Fibroblast of lung (primary cell): Measurements from ENCODE around the gene PCDHGB4.

Source experiments
- EZH2 ChIP-seq: IDR thresholded peaks from 2 replicates; pipeline ENCODE4 v1.5.1; 2012; ENCODE audit warnings: low read length, control low read depth, mild to moderate bottlenecking; ENCODE audit errors: missing control alignments
- TF ChIP-seq, protein P1 (sequence below), 2 donors: IDR thresholded peaks in 1 of 2; conservative IDR thresholded peaks in 1 of 2; 1 replicate in 1 of 2; 2 replicates in 1 of 2; pipeline ENCODE4 v1.5.1; 2011 to 2012; ENCODE audit warnings: low read length in 2 of 2, control low read depth in 1 of 2, inconsistent platforms in 1 of 2, low read depth in 1 of 2, mild to moderate bottlenecking in 1 of 2

DNA sequence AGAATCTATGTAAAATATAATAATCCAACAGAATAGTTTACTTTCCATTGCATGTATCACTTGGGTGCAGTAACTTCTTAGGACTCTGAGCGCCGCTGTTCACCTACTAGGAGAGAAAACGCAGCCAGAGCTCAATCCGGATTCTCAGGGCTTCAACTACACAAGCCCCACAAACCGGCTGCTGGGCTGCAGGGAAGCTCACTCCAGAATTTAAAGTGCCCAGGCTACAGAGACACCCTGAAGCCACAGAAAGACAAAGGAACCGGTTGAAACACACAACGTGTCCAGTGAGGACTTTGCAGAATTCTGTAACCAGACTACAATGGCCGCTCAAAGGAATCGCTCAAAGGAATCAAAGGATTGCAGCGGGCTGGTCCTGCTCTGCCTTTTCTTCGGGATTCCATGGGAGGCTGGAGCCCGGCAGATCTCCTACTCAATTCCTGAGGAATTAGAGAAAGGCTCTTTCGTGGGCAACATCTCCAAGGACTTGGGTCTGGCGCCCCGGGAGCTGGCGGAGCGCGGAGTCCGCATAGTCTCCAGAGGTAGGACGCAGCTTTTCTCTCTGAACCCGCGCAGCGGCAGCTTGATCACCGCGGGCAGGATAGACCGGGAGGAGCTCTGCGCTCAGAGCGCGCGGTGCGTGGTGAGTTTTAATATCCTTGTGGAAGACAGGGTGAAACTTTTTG lies 25.5 kb downstream of the PCDHGB4 start, which contains the start of gene PCDHGA10:
- TF ChIP-seq, protein P1, sequence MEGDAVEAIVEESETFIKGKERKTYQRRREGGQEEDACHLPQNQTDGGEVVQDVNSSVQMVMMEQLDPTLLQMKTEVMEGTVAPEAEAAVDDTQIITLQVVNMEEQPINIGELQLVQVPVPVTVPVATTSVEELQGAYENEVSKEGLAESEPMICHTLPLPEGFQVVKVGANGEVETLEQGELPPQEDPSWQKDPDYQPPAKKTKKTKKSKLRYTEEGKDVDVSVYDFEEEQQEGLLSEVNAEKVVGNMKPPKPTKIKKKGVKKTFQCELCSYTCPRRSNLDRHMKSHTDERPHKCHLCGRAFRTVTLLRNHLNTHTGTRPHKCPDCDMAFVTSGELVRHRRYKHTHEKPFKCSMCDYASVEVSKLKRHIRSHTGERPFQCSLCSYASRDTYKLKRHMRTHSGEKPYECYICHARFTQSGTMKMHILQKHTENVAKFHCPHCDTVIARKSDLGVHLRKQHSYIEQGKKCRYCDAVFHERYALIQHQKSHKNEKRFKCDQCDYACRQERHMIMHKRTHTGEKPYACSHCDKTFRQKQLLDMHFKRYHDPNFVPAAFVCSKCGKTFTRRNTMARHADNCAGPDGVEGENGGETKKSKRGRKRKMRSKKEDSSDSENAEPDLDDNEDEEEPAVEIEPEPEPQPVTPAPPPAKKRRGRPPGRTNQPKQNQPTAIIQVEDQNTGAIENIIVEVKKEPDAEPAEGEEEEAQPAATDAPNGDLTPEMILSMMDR (conservative IDR thresholded peaks at IDR 0.05 in 1 of 2, IDR thresholded peaks at IDR 0.05 in 1 of 2; ENCODE audit: low read depth in 1 of 2, low read length in 2 of 2), result peak; percentile 58 to 68
- no peak for TF ChIP-seq EZH2
